ENCODE results near the gene TRIM36.

The TRIM36 gene

DNA sequence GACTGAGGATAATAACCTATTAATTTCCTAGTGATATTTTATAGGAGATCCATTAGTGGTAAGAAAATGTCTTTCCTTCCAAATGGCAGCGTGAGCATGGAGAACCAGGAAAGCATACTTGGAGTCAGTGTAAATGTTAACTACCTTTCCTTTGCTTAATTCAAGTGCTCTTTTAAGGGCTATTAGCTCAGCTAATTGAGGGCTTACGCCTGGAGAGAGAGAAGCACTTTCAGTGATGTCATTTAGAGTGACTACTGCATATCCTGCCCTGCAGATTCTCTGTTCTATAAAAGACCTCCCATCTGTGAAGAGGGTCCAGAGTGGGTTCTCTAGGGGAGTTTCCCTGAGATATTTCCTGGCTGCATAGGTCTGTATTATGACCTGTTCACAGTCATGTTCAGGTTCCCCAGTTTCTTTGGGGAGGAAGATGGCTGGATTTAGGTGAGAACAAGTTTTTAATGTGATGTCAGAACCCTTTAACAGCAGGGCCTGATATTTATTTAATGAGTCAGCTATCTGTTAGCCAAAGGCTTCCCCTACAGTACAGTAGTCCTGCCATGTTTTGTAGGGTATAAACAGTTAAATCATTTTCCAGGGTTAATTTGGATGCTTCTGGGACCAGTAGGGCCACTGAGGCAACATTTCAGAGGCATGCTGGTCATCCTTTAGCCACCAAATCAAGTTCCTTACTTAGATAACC is 89.6 kb downstream of the TRIM36 start:
- FAIRE-seq (no peak), DNase-seq (ENCODE audit: low spot score) (no peak)

Data from urothelium cell line (cell line).